AG04449 (cell line): Measurements from ENCODE around the gene MRPL51.
A peak's percentile ranks its signal among the peaks of the same experiment; 100 is the strongest.

ENCODE experiments used
- CTCF ChIA-PET: fragments of 350-600 bp; formaldehyde crosslinking; extraction: SDS; loops from one replicate; lab custom pipeline; 2021; ENCODE audit warnings: antibody characterized with exemption; lab: Yijun Ruan, JAX
- POLR2A ChIA-PET: fragments of 400-600, 350-600 bp; formaldehyde crosslinking; extraction: SDS; loops from one replicate; lab custom pipeline; 2020; ENCODE audit warnings: antibody characterized with exemption, inconsistent platforms; lab: Yijun Ruan, JAX
- DNase-seq: peaks from one replicate; pipeline ENCODE4 v3.0.0-alpha.2; 2010; ENCODE audit warnings: low read depth, low spot score
- H3K4me3 ChIP-seq: 2 replicates; pipeline ENCODE4 v1.5.1; 2011; ENCODE audit warnings: low read depth, mild to moderate bottlenecking, control low read depth, low read length
- CTCF ChIP-seq: IDR thresholded peaks from one replicate; pipeline ENCODE4 v1.5.1; 2011; ENCODE audit warnings: mild to moderate bottlenecking, moderate library complexity, low read length, control low read depth, inconsistent platforms; ENCODE audit not compliant: insufficient read depth; ENCODE audit errors: missing control alignments

MRPL51 gene

GRCh38 chr12:6450091-6450868, 42.8 kb downstream of the MRPL51 start:
- ChIA-PET POLR2A (interaction anchor here (0.8 to 3.1 kb wide), 3 partner anchors 20 to 114 kb away, joined by 3 to 31 read pairs (median 4); partner anchors contain the start of gene VAMP1), CTCF (interaction anchor here (0.8 to 8.6 kb wide), 6 partner anchors 13 to 85 kb away, joined by 3 to 97 read pairs (median 4); no protein-coding TSS in a partner anchor)
- peak overlapping the region; percentile 75 for H3K4me3 ChIP-seq
- TF ChIP-seq CTCF, result no peak
- no peak for DNase-seq

- no peak for DNase-seq
- no peak within 1 kb of the TSS for H3K4me3 ChIP-seq
- POLR2A ChIA-PET, result interaction anchor here (0.5 to 1.2 kb wide), 2 partner anchors 25 to 60 kb away, joined by 3 to 5 read pairs; partner anchors contain the start of gene VAMP1
- CTCF ChIA-PET, result interaction anchor here (1.3 to 1.5 kb wide), 2 partner anchors 88 to 94 kb away, joined by 3 to 4 read pairs; no protein-coding TSS in a partner anchor
- TF ChIP-seq CTCF, result no peak
Measured at GRCh38 chr12:6444704-6445688, 48.1 kb downstream of the MRPL51 start, which contains the start of gene CD27. Gene CD27 (plus strand): TSS chr12:6444955. CDS start chr12:6445096, 141 bp downstream.

- H3K4me3 ChIP-seq, result no peak overlapping the region
- TF ChIP-seq CTCF, result no peak
- DNase-seq, result no peak
- CTCF ChIA-PET, result interaction anchor here (1.3 to 1.7 kb wide), 3 partner anchors 22 to 95 kb away, joined by 3 to 6 read pairs (median 4); no protein-coding TSS in a partner anchor
- POLR2A ChIA-PET, result no interaction called here
Measured at GRCh38 chr12:6444031-6444430, 49.0 kb downstream of the MRPL51 start.

- no peak overlapping the region for H3K4me3 ChIP-seq
- no peak for DNase-seq
- CTCF ChIA-PET, result interaction anchor here (1.2 to 2.2 kb wide), 4 partner anchors 19 to 95 kb away, joined by 4 to 9 read pairs (median 6); no protein-coding TSS in a partner anchor
- no peak for TF ChIP-seq CTCF
- POLR2A ChIA-PET, result no interaction called here
Measured at GRCh38 chr12:6443361-6443983, 49.6 kb downstream of the MRPL51 start.

GRCh38 chr12:6442836-6443235, 50.2 kb downstream of the MRPL51 start:
- no peak for DNase-seq
- ChIA-PET CTCF (interaction anchor here (1.2 to 2.2 kb wide), 3 partner anchors 19 to 23 kb away, joined by 5 to 9 read pairs (median 6); no protein-coding TSS in a partner anchor), POLR2A (interaction anchor here (0.6 kb wide), 1 partner anchor 27 kb away, joined by 3 read pairs; no protein-coding TSS in a partner anchor)
- H3K4me3 ChIP-seq, result no peak overlapping the region
- no peak for TF ChIP-seq CTCF
